HG03135 (cell line): ENCODE results near the gene PRDM11.

Source experiments
- ATAC-seq: cut with Tn5 transposase; IDR thresholded peaks from one replicate; pipeline ENCODE4 v1.9.1; 2021; ENCODE audit warnings: mild to moderate bottlenecking, moderate library complexity; ENCODE audit not compliant: unreplicated experiment

PRDM11 gene

GRCh38 chr11:45156741-45157140, 10.3 kb downstream of the PRDM11 start:
- ATAC-seq = no peak

DNA sequence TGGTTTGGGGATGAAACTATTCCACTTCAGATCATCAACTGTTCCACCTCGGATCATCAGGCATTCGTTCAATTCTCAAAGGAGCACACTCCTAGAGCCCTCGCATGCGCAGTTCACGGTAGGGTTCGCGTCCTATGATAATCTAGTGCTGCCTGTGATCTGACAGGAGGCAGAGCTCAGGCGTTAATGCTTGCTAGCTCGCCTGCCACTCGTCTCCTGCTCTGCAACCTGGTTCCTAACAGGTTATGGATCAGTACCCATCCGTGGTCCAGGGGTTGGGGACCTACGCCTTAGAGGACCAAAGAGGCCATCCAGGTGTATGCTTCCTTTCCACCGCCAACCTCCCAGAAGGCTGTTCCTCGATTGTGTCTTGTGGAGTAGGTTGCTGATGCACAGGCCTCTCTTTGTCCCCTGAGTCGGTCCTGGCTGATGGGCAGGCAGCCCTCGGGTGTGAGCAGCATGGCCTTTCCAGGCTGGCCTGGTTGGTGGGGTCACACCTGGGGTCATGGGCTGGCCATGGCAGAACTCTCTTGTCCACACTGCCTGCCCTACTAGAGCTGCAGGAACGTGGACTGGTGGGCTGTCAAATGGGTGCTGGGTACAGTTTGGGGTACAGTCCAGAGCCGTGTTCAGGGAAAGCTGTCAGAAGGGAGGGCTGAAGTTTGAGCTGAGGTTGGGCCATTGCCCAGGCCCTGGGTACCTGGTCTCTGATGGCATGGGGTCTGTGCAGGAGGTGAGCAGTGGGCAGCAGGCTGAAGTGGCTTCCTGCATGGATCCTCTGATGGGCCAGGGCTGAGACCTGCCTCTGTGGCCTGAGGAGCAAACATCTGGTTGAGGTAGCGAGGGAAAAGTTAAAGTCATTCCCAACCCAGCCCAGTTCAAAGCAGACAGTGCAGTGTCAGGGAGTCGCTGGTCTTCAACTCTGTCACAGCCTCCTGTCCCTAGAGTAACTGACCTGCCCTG, 11.1 kb downstream of the PRDM11 start:
- no peak for ATAC-seq

- ATAC-seq = no peak
These were observed 11.8 kb downstream of the PRDM11 start for GRCh38 chr11:45158210-45158731.

GRCh38 chr11:45158891-45159605, 12.6 kb downstream of the PRDM11 start:
- no peak for ATAC-seq

- no peak for ATAC-seq
These were observed 13.4 kb downstream of the PRDM11 start for GRCh38 chr11:45159781-45160365.

DNA sequence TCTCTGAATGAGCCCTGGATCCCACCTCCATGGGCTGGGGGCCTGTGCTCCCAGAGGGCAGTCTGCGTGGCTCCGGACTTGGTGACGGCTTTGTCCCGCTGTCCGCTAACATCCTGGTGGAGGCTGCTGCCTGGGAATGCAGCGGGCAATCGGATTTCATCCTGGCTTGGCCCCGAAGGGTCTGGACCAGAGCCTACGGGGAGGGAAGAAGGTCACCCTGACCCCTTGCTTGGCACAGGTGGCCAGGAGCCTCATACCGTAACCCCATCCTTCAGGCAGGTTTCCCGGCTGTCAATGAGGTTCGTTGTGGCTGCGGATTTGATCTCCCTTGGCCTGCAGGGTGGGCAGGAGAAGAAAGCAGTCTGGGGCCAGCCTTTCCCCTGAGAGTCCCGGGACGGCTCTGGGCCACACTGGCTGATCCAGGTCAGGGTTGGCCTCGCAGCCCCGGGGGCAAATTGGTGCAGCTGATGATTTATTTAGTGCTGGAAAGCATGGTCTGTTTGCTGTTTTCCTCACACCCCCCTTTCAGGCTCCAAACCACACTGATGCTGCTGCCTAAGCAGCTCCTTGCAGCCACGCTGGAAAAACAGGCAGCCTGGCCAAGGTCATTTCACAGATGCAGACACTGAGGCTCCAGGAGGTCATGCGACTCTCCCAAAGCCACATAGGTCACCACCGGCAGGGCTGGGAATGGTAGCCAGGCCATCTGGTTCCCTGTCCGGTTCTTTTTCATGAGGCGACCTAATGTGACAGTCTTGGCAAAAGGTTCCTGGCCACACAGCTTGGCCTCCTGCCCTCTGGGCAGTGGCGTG, 15.0 kb downstream of the PRDM11 start:
- ATAC-seq = no peak

DNA sequence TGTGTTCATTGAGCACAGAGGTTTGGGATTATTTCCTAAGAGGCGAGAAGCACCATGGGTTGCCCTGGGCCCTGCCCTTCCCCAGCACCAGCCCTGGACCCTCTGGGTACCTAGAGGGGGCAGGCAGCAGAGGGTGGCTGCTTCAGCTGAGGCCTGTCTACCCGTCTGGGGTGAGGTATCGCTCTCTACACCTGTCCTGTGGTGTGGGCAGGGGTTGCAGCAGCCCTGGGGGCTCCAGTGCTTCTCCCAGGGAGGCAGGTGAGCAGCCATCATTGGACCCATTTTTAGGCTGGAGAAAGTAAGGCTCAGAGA, 15.6 kb downstream of the PRDM11 start:
- no peak for ATAC-seq

DNA sequence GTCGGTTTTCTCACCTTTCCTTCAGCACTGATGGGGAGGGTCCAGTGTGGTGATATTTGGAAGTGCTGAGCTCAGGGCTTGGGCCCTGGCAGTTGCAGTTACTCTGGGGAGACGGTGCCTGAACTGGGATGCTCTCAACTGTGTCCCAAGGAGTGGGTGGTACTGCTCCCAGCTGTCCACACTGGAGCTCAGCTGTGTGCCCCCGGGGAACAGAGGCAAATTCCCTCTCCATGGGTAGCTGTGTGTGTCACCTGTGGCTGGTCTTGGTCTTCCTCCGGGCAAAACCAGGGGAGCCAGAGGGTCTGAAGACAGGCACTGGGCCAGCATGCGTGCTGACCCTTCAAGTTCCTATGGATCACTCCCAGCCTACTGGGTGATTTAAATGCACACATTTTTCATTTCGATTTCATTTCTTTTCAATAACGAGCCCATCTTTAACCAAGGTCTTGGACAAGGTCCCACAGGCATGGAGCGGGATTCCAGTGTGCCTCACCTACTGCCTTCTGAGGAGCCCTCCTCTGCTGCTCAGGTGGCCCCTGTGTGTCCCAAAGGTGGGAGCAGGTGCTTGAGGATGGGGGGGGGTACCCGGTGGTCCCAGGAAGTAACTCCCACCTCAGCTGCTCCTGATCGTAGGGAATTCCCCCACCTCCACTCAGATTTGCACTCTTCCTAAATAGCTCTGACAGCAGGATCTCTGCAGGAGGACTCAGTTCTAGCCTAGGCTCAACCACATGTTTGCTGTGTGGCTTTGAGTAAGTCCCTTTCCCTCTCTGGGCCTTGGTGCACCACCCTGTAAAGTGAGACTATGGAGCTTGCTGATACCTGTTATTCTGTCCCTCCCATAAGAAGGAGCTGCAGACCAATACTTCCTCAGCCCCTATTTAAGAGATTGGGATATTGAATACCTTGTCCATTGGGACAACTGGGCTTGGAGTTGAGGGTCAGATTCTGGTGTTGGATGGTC, 16.8 kb downstream of the PRDM11 start:
- no peak for ATAC-seq

DNA sequence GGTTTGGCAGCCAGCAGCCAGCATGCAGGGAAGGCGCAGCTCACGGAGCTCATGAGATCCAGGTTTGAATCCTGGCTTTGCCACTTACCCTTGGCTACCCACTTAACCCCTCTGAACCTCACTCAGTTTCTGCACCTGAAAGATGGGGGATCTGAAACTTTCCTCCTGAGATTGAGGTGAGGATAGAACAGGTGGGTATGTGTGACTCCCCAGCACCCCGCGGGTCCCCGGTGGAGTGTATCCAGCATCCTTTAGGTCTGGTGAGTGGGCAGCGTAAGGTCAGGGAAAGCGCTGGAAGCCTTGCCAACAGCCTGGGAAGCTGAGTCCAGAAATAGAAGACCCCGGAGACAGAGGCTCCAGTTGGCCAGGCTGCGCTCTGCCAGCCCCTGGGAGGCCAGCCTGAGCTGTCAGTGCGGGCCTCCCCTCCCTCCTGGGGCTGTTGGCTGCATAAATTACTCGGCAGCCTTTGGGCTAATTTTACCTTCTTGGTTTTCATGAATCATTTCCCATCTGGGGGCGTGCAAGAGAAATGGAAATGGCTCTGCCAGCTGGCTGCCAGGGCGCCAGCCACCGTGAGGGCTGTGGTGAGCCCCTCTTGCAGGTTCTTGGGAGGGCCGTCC, 17.6 kb downstream of the PRDM11 start:
- ATAC-seq = no peak

- ATAC-seq = no peak
These were observed 18.9 kb downstream of the PRDM11 start for GRCh38 chr11:45165386-45165785.

DNA sequence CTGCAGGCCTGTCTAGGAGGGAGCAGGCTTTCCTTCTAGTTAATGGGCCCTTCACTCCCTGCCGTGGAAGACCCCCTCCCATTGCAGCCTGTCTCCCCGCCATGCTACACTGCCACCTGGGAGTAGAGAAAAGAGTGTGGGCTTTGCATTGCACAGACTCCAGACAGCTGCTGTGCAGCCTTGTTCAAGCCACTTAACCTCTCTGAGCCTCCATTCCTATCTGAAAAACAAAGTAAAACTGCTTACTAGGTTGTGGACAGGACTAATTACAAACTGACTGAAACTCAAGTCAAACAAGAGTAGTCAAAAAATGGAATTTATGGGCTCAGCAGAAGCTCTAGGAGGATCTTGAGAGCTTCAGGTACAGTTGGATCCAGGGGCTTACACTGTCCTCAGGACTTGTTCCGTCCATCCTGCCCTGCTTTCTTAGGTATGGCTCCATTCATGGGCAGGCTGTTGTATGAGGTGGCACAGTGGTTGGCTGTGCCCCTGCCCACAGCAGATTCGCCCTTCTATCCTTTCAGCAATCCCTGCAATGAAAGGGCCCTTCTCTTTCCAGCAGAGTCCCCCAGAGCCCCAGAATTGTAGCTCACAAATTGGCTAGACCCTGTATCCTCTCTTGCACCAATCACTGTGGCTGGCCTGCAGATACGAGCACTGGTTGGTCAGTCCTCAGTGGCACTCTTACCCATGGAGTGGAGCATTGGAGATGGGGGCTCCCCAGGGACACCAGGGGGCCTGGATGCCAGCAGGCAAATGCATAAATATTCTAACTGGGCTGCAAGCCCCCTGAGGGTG, 19.6 kb downstream of the PRDM11 start:
- ATAC-seq = no peak

GRCh38 chr11:45166604-45166897, 20.1 kb downstream of the PRDM11 start:
- ATAC-seq = no peak

DNA sequence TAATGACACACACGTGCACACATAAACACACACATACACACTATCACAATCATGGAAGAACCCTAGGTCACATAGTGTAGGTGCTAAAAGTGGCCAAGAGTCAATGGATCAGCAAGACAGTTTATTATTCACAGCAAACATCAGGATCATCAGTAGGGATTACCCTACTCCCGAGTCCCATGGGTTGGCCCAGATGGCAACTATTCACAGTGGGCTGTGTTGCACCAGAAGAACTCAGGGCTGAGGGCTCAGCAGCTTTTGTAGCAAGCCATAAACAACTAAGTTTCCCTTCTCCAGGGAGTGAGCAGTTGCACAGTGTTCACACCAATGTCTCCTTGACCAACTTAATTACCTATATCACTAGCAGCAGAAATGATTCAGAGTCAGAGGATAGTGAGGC, 20.8 kb downstream of the PRDM11 start:
- ATAC-seq = no peak

GRCh38 chr11:45168366-45169130, 22.1 kb downstream of the PRDM11 start:
- ATAC-seq = no peak

GRCh38 chr11:45169310-45170072, 23.1 kb downstream of the PRDM11 start:
- ATAC-seq = no peak

DNA sequence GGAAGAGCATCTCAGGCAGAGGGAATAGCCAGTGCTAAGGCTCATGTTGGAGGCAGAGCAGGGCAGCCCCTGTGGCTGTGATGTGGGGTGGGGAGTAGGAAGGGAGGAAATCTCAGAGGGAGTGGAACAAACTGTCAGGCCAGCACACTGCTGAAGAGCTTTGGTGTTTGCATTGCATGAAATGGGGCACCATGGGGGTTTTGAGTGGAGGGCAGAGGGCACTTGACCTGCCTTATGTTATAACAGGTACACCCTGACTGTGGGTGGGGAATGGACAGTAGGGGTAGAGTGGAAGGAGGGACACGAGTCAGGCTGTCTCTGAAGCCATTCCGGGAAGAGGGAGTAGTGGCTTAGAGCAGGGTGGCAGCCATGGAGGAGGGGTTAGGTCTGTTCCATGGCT, 24.0 kb downstream of the PRDM11 start:
- ATAC-seq = no peak

- ATAC-seq = no peak
These were observed 25.1 kb downstream of the PRDM11 start for GRCh38 chr11:45171550-45171949.
